ENCODE measurements around the gene ADAMTS9. TPM values are rescaled to one million over a fixed set of nuclear protein-coding genes. Genes with fewer than 3 reads are reported as not detected.

ADAMTS9 gene
- polyA plus RNA-seq, 4 donors: 0.54 to 11.3 (median 5.0) TPM

DNA sequence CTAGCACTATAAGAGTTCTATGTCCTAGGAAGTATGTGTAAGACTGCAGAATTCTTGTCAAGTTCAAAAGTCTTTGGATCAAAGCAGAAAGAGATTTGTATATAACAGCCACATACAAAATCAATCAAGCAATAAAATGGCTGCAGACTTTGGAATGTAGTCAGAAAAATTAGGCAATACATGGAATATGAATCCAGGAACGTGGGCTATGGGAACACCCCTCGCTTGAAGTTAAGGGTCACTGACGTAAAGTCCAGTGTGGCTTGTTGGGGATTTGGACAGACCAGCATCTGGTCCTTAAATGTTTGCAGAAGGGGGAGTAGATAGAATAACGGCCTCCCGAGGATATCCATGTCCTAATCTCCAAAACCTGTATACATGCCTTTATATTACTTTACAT is 178.6 kb downstream of the ADAMTS9 start:
- no peak for FAIRE-seq
- 51 to 56% (median 55%) methylated on average over 5 of the region's 5 CpGs for WGBS, 3 donors
- DNase-seq: no peak

DNA sequence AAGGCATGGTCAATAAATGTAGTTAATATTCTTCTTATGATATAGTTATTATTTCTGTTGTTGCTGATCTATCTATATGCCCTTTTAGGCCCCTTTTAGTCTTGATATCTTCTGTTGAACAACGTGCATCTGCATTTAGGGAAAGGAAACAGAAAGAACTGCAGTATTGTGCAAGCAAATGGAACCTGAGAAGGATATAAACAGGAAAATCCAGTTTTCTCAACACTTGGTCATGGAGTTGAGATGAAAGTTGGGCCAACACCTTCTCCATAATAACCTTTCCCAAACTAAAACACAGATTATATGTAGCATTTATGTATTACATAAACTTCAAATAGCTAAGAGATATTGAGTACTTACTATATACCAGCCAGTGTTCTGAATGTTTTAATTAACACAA is 179.7 kb downstream of the ADAMTS9 start:
- FAIRE-seq: no peak
- H3K27me3 ChIP-seq (ENCODE audit: control insufficient read depth in 3 of 3, insufficient read depth in 3 of 3, low read length in 3 of 3): no peaks in the 10 kb centered on the region
- DNase-seq: no peak
- no peaks in the 10 kb centered on the region for H3K36me3 ChIP-seq (ENCODE audit: control insufficient read depth in 3 of 3, insufficient read depth in 2 of 3, low read depth in 1 of 3, low read length in 3 of 3)
- WGBS, 3 donors: 13 to 55% (median 37%) methylated on average over 1 of the region's 1 CpG
- peaks cover 1 to 2% of the 10 kb centered on the region in 2 donors for H3K9me3 ChIP-seq (ENCODE audit: control insufficient read depth in 2 of 2, insufficient read depth in 1 of 2, low read depth in 1 of 2, low read length in 1 of 2)
- H3K4me1 ChIP-seq (ENCODE audit: control insufficient read depth in 3 of 3, insufficient read depth in 2 of 3, low read depth in 1 of 3, low read length in 2 of 3): no peaks in the 10 kb centered on the region
- no peak overlapping the region for H3K4me3 ChIP-seq (ENCODE audit: low read depth in 1 of 3, low read length in 3 of 3)
- H3K27ac ChIP-seq (ENCODE audit: low read depth in 1 of 3, low read length in 2 of 3): no peak overlapping the region

More for the DNA sequence above, 178.6 kb downstream of the ADAMTS9 start:
- Histone ChIP-seq H3K27ac (ENCODE audit: low read depth in 1 of 3, low read length in 2 of 3) (no peak overlapping the region), H3K27me3 (ENCODE audit: control insufficient read depth in 3 of 3, insufficient read depth in 3 of 3, low read length in 3 of 3) (no peaks in the 10 kb centered on the region), H3K4me3 (ENCODE audit: low read depth in 1 of 3, low read length in 3 of 3) (no peak overlapping the region), H3K4me1 (ENCODE audit: control insufficient read depth in 3 of 3, insufficient read depth in 2 of 3, low read depth in 1 of 3, low read length in 2 of 3) (no peaks in the 10 kb centered on the region), H3K9me3 (ENCODE audit: control insufficient read depth in 2 of 2, insufficient read depth in 1 of 2, low read depth in 1 of 2, low read length in 1 of 2) (peaks cover 0 to 2% of the 10 kb centered on the region in 2 donors), H3K36me3 (ENCODE audit: control insufficient read depth in 3 of 3, insufficient read depth in 2 of 3, low read depth in 1 of 3, low read length in 3 of 3) (no peaks in the 10 kb centered on the region)

DNA sequence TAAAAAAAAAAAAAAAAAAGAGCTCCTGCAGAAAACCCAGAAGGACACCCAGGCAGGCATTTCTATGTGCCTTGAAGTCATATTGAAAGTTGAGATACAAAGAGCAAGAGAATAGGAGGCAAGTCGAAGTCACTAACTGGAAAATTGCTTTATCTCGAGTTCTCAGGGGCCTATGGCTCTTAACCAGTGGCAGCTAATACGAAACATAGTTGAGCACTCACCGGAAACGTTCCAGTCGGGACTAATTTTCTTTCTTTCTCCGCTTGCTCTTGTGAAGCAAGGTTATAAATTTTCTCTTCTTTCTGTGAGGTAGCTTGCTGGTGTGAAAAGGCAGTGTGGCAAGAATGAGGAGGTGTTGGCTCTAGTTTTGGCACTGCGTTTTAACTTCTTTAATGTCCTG is 181.5 kb downstream of the ADAMTS9 start:
- DNase-seq (no peak), FAIRE-seq (no peak)
- no peaks in the 10 kb centered on the region for H3K4me1 ChIP-seq (ENCODE audit: control insufficient read depth in 3 of 3, insufficient read depth in 2 of 3, low read depth in 1 of 3, low read length in 2 of 3)
- no peaks in the 10 kb centered on the region for H3K36me3 ChIP-seq (ENCODE audit: control insufficient read depth in 3 of 3, insufficient read depth in 2 of 3, low read depth in 1 of 3, low read length in 3 of 3)
- no peak overlapping the region for H3K27ac ChIP-seq (ENCODE audit: low read depth in 1 of 3, low read length in 2 of 3)
- H3K4me3 ChIP-seq (ENCODE audit: low read depth in 1 of 3, low read length in 3 of 3): no peak overlapping the region
- no peaks in the 10 kb centered on the region for H3K27me3 ChIP-seq (ENCODE audit: control insufficient read depth in 3 of 3, insufficient read depth in 3 of 3, low read length in 3 of 3)
- peaks cover 1 to 2% of the 10 kb centered on the region in 2 donors for H3K9me3 ChIP-seq (ENCODE audit: control insufficient read depth in 2 of 2, insufficient read depth in 1 of 2, low read depth in 1 of 2, low read length in 1 of 2)
- 84 to 92% (median 89%) methylated on average over 8 of the region's 8 CpGs for WGBS, 3 donors

DNA sequence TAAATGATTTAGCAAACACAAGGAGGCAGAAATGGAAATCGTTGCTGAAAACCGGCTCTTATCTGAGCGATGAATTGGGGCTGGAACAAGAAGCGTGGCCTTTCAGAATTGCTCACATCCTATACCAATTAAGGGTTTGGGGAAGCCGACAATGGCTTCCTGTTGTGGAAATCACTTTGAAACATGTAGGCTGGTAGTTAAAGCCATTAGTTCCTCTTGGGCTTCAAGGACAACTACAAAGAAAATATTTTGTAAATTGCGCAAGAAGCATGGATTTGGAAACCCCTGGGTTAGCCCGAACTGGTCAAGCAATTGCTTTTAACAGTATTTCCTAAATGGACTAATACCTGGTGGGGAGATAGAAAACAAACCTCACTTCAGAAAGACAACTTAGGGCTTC is 182.4 kb downstream of the ADAMTS9 start:
- Histone ChIP-seq H3K4me1 (ENCODE audit: control insufficient read depth in 3 of 3, insufficient read depth in 2 of 3, low read depth in 1 of 3, low read length in 2 of 3) (no peaks in the 10 kb centered on the region), H3K27me3 (ENCODE audit: control insufficient read depth in 3 of 3, insufficient read depth in 3 of 3, low read length in 3 of 3) (no peaks in the 10 kb centered on the region), H3K9me3 (ENCODE audit: control insufficient read depth in 2 of 2, insufficient read depth in 1 of 2, low read depth in 1 of 2, low read length in 1 of 2) (peaks cover 1 to 2% of the 10 kb centered on the region in 2 donors), H3K4me3 (ENCODE audit: low read depth in 1 of 3, low read length in 3 of 3) (no peak overlapping the region), H3K27ac (ENCODE audit: low read depth in 1 of 3, low read length in 2 of 3) (no peak overlapping the region), H3K36me3 (ENCODE audit: control insufficient read depth in 3 of 3, insufficient read depth in 2 of 3, low read depth in 1 of 3, low read length in 3 of 3) (no peaks in the 10 kb centered on the region)
- no peak for FAIRE-seq
- DNase-seq: no peak
- 55 to 79% (median 62%) methylated on average over 7 of the region's 7 CpGs for WGBS, 3 donors

DNA sequence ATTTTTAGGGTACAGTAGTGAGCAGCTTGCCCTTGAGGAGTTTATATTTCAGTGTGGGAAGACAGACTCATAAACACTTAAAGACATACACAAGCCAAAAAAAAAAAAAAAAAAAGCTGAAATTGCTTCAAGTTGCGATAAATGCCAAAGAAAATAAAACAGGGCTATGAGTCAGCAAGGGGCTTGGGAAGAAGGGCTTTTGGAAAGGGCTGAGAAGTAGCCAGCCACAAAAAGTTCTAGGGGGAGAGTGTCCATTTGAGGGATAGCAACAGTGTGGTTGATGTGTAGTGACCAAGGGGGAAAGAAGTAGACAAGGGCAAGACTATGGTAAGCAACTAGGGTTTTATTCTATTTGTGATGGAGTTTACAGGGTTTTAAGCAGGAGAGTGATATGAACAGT is 185.5 kb downstream of the ADAMTS9 start:
- no peak overlapping the region for H3K27ac ChIP-seq (ENCODE audit: low read depth in 1 of 3, low read length in 2 of 3)
- H3K36me3 ChIP-seq (ENCODE audit: control insufficient read depth in 3 of 3, insufficient read depth in 2 of 3, low read depth in 1 of 3, low read length in 3 of 3): no peaks in the 10 kb centered on the region
- 73 to 85% (median 75%) methylated on average over 1 of the region's 1 CpG for WGBS, 3 donors
- H3K27me3 ChIP-seq (ENCODE audit: control insufficient read depth in 3 of 3, insufficient read depth in 3 of 3, low read length in 3 of 3): no peaks in the 10 kb centered on the region
- FAIRE-seq (no peak), DNase-seq (no peak)
- H3K9me3 ChIP-seq (ENCODE audit: control insufficient read depth in 2 of 2, insufficient read depth in 1 of 2, low read depth in 1 of 2, low read length in 1 of 2): peaks cover 0 to 1% of the 10 kb centered on the region in 2 donors
- no peaks in the 10 kb centered on the region for H3K4me1 ChIP-seq (ENCODE audit: control insufficient read depth in 3 of 3, insufficient read depth in 2 of 3, low read depth in 1 of 3, low read length in 2 of 3)
- H3K4me3 ChIP-seq (ENCODE audit: low read depth in 1 of 3, low read length in 3 of 3): no peak overlapping the region

DNA sequence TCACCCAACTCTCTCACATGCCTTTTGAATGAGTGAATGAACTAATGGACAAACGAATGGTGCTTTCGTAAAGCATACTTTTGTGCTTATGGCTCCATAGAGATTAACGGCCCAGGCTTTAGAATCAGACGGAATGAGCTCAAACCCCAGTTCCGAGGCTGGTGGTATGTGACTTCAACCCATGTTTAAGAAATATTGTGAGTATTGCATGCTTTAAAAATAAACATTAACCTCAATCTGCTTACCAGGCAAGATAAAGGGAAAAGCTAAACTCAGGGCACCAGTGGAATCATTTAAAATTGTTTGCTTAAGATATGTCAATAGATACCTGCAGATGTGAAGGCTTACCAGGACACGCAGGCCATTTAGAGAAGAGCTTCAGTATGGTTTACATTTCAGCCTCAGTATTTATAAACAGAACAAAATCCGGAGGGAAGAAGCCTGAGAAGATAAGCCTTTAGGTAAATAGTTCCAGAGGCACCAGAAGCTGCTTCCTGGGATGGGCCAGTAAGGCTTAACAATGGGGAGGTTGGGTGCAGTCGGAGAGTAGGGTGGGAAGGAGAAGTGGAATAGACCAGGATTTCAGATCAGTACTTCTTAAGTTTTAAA is 186.4 kb downstream of the ADAMTS9 start:
- peak in 1 of 2 donors; percentile 18 for DNase-seq
- no peaks in the 10 kb centered on the region for H3K4me1 ChIP-seq (ENCODE audit: control insufficient read depth in 3 of 3, insufficient read depth in 2 of 3, low read depth in 1 of 3, low read length in 2 of 3)
- 40 to 51% (median 49%) methylated on average over 8 of the region's 8 CpGs for WGBS, 3 donors
- H3K4me3 ChIP-seq (ENCODE audit: low read depth in 1 of 3, low read length in 3 of 3): no peak overlapping the region
- no peaks in the 10 kb centered on the region for H3K27me3 ChIP-seq (ENCODE audit: control insufficient read depth in 3 of 3, insufficient read depth in 3 of 3, low read length in 3 of 3)
- H3K27ac ChIP-seq (ENCODE audit: low read depth in 1 of 3, low read length in 2 of 3): no peak overlapping the region
- H3K9me3 ChIP-seq (ENCODE audit: control insufficient read depth in 2 of 2, insufficient read depth in 1 of 2, low read depth in 1 of 2, low read length in 1 of 2): peaks cover 0 to 1% of the 10 kb centered on the region in 2 donors
- FAIRE-seq: no peak
- no peaks in the 10 kb centered on the region for H3K36me3 ChIP-seq (ENCODE audit: control insufficient read depth in 3 of 3, insufficient read depth in 2 of 3, low read depth in 1 of 3, low read length in 3 of 3)

DNA sequence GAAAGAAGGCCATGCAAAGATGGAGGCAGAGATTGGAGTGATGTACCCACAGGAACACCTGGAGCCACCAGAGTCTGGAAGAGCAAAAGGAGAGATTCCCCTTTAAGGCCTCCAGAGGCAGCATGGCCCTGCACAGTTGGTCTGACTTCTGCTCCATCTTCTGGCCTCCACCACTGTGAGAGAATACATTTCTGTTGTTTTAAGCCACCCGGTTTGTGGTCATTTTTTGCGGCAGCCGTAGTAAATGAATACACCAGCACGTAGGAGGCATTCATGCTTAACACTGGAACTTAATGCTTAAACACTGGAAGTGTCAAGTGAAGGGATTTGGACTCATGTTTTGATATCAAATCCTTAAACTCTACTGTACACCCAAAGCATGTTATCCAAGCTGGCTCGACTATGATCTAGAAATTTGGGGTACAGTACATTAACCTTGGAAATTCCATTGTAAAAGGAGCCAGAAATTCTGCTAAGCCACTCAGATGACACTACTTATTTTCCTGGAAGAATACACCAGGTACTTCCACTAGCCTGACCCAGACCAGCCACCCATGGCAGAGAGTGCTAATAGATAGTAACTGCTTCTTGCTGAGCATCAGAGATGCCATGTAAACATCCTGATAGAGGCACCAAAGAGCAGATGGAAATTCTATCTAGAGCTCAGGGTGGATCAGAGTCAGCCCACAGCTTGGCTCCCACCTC is 190.9 kb downstream of the ADAMTS9 start:
- H3K4me1 ChIP-seq (ENCODE audit: control insufficient read depth in 3 of 3, insufficient read depth in 2 of 3, low read depth in 1 of 3, low read length in 2 of 3): no peaks in the 10 kb centered on the region
- no peaks in the 10 kb centered on the region for H3K36me3 ChIP-seq (ENCODE audit: control insufficient read depth in 3 of 3, insufficient read depth in 2 of 3, low read depth in 1 of 3, low read length in 3 of 3)
- peaks cover 0 to 6% (median 4%) of the 10 kb centered on the region in 3 donors for H3K27me3 ChIP-seq (ENCODE audit: control insufficient read depth in 3 of 3, insufficient read depth in 3 of 3, low read length in 3 of 3)
- H3K4me3 ChIP-seq (ENCODE audit: low read depth in 1 of 3, low read length in 3 of 3): no peak overlapping the region
- FAIRE-seq (no peak), DNase-seq (no peak)
- WGBS, 3 donors: 91 to 95% (median 92%) methylated on average over 5 of the region's 5 CpGs
- no peak overlapping the region for H3K27ac ChIP-seq (ENCODE audit: low read depth in 1 of 3, low read length in 2 of 3)
- no peaks in the 10 kb centered on the region for H3K9me3 ChIP-seq (ENCODE audit: control insufficient read depth in 2 of 2, insufficient read depth in 1 of 2, low read depth in 1 of 2, low read length in 1 of 2)

DNA sequence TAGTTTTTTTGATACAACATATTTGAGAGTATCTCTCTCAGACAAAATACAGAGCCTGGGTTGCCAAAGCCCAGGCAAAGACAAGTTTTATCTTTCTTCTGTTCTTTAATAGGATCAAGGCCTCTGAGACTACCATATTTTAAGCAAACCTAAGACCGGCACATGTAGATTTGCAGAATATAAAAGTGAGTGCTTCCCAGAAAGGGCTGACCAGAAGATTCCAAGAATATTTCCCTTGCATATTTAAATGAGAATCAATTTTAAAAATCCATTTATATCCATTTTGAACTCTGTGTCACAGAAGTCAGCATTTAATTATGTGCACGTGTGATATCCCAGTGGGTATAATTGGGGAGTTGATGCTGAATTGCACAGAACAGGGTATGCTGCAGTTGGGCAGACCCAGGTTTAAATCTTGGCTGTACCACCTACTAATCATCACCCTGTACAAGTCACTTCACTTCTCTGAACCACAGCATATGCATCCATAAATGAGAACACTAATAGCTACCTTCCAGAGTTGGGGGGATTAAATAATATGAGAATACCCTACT is 191.9 kb downstream of the ADAMTS9 start:
- Histone ChIP-seq H3K27me3 (ENCODE audit: control insufficient read depth in 3 of 3, insufficient read depth in 3 of 3, low read length in 3 of 3) (peaks cover 0 to 7% (median 6%) of the 10 kb centered on the region in 3 donors), H3K36me3 (ENCODE audit: control insufficient read depth in 3 of 3, insufficient read depth in 2 of 3, low read depth in 1 of 3, low read length in 3 of 3) (no peaks in the 10 kb centered on the region), H3K9me3 (ENCODE audit: control insufficient read depth in 2 of 2, insufficient read depth in 1 of 2, low read depth in 1 of 2, low read length in 1 of 2) (no peaks in the 10 kb centered on the region), H3K4me3 (ENCODE audit: low read depth in 1 of 3, low read length in 3 of 3) (no peak overlapping the region), H3K27ac (ENCODE audit: low read depth in 1 of 3, low read length in 2 of 3) (no peak overlapping the region), H3K4me1 (ENCODE audit: control insufficient read depth in 3 of 3, insufficient read depth in 2 of 3, low read depth in 1 of 3, low read length in 2 of 3) (no peaks in the 10 kb centered on the region)
- DNase-seq (no peak), FAIRE-seq (no peak)
- WGBS, 3 donors: 88 to 97% (median 92%) methylated on average over 2 of the region's 2 CpGs
